ENCODE measurements around the gene CXCL16.
A peak's percentile ranks its signal among the peaks of the same experiment; 100 is the strongest.

Gene CXCL16

GRCh38 chr17:4712526-4712925 lies 27.2 kb downstream of the CXCL16 start:
- Histone ChIP-seq H3K4ac (ENCODE audit: low read depth, low read length) (no peak overlapping the region), H3K4me2 (ENCODE audit: low read length) (no peak overlapping the region), H3K18ac (ENCODE audit: low read length) (no peak overlapping the region), H3K36me3 (ENCODE audit: control insufficient read depth in 1 of 2, insufficient read depth in 2 of 2, low read length in 2 of 2) (no peaks in the 10 kb centered on the region), H3K14ac (ENCODE audit: low read length) (no peak overlapping the region), H3K9me3 (ENCODE audit: insufficient read depth, low read depth, low read length) (peaks cover 2% of the 10 kb centered on the region), H3K27me3 (ENCODE audit: insufficient read depth, low read length) (no peaks in the 10 kb centered on the region), H2BK12ac (ENCODE audit: low read length) (no peak overlapping the region), H3K4me1 (ENCODE audit: control insufficient read depth in 1 of 2, insufficient read depth in 2 of 2, low read length in 2 of 2) (peaks cover 5 to 12% of the 10 kb centered on the region in 2 experiments), H3K9ac (ENCODE audit: low read length) (no peak overlapping the region), H2BK120ac (ENCODE audit: insufficient read depth, low read length, poor library complexity) (no peak overlapping the region), H3K23ac (ENCODE audit: low read length) (no peak overlapping the region), H2AK5ac (ENCODE audit: low read length) (no peak overlapping the region), H3K27ac (ENCODE audit: low read depth, low read length) (no peak overlapping the region), H3K79me1 (ENCODE audit: low read length) (peaks cover 4% of the 10 kb centered on the region), H3K4me3 (ENCODE audit: low read depth, low read length) (no peak overlapping the region), H3K79me2 (ENCODE audit: control insufficient read depth, insufficient read depth, low read length, poor library complexity) (no peaks in the 10 kb centered on the region), H4K91ac (ENCODE audit: low read depth, low read length) (no peak overlapping the region), H2BK5ac (ENCODE audit: low read depth, low read length, poor library complexity) (no peak overlapping the region), H4K8ac (ENCODE audit: low read depth, low read length) (no peak overlapping the region), H4K12ac (ENCODE audit: low read depth, low read length) (no peak overlapping the region), H2AFZ (ENCODE audit: insufficient read depth, low read length, poor library complexity) (no peak overlapping the region)
- no CpG with 5 or more reads among the region's 3 CpGs for WGBS (ENCODE audit: extremely low coverage, insufficient coverage, insufficient read length)
- DNase-seq: no peak

- no peak overlapping the region for H2BK120ac ChIP-seq (ENCODE audit: insufficient read depth, low read length, poor library complexity)
- H3K36me3 ChIP-seq (ENCODE audit: control insufficient read depth in 1 of 2, insufficient read depth in 2 of 2, low read length in 2 of 2): no peaks in the 10 kb centered on the region
- H3K14ac ChIP-seq (ENCODE audit: low read length): no peak overlapping the region
- no peak overlapping the region for H4K91ac ChIP-seq (ENCODE audit: low read depth, low read length)
- H2AFZ ChIP-seq (ENCODE audit: insufficient read depth, low read length, poor library complexity): no peak overlapping the region
- no peak overlapping the region for H3K9ac ChIP-seq (ENCODE audit: low read length)
- no peak overlapping the region for H3K23ac ChIP-seq (ENCODE audit: low read length)
- WGBS (ENCODE audit: extremely low coverage, insufficient coverage, insufficient read length): no CpG with 5 or more reads among the region's 6 CpGs
- H2BK5ac ChIP-seq (ENCODE audit: low read depth, low read length, poor library complexity): no peak overlapping the region
- no peak overlapping the region for H4K8ac ChIP-seq (ENCODE audit: low read depth, low read length)
- no peak overlapping the region for H2AK5ac ChIP-seq (ENCODE audit: low read length)
- H3K4ac ChIP-seq (ENCODE audit: low read depth, low read length): no peak overlapping the region
- no peaks in the 10 kb centered on the region for H3K27me3 ChIP-seq (ENCODE audit: insufficient read depth, low read length)
- H4K12ac ChIP-seq (ENCODE audit: low read depth, low read length): no peak overlapping the region
- H3K9me3 ChIP-seq (ENCODE audit: insufficient read depth, low read depth, low read length): peaks cover 2% of the 10 kb centered on the region
- no peak overlapping the region for H3K4me3 ChIP-seq (ENCODE audit: low read depth, low read length)
- H3K79me1 ChIP-seq (ENCODE audit: low read length): peaks cover 4% of the 10 kb centered on the region
- H2BK12ac ChIP-seq (ENCODE audit: low read length): no peak overlapping the region
- peaks cover 5 to 12% of the 10 kb centered on the region in 2 experiments for H3K4me1 ChIP-seq (ENCODE audit: control insufficient read depth in 1 of 2, insufficient read depth in 2 of 2, low read length in 2 of 2)
- DNase-seq: peak in 1 of 2 donors; percentile 22
- H3K27ac ChIP-seq (ENCODE audit: low read depth, low read length): no peak overlapping the region
- no peaks in the 10 kb centered on the region for H3K79me2 ChIP-seq (ENCODE audit: control insufficient read depth, insufficient read depth, low read length, poor library complexity)
- no peak overlapping the region for H3K4me2 ChIP-seq (ENCODE audit: low read length)
- no peak overlapping the region for H3K18ac ChIP-seq (ENCODE audit: low read length)
Observed at GRCh38 chr17:4711661-4712181, 28.0 kb downstream of the CXCL16 start.

- Histone ChIP-seq H3K36me3 (ENCODE audit: control insufficient read depth in 1 of 2, insufficient read depth in 2 of 2, low read length in 2 of 2) (no peaks in the 10 kb centered on the region), H2BK5ac (ENCODE audit: low read depth, low read length, poor library complexity) (peak overlapping the region; percentile 42), H2BK12ac (ENCODE audit: low read length) (no peak overlapping the region), H3K79me2 (ENCODE audit: control insufficient read depth, insufficient read depth, low read length, poor library complexity) (no peaks in the 10 kb centered on the region), H3K4me2 (ENCODE audit: low read length) (peak overlapping the region; percentile 93), H3K27me3 (ENCODE audit: insufficient read depth, low read length) (no peaks in the 10 kb centered on the region), H3K4me1 (ENCODE audit: control insufficient read depth in 1 of 2, insufficient read depth in 2 of 2, low read length in 2 of 2) (peaks cover 5 to 12% of the 10 kb centered on the region in 2 experiments), H3K9ac (ENCODE audit: low read length) (no peak overlapping the region), H2AFZ (ENCODE audit: insufficient read depth, low read length, poor library complexity) (peak overlapping the region; percentile 56), H3K79me1 (ENCODE audit: low read length) (peaks cover 4% of the 10 kb centered on the region), H3K14ac (ENCODE audit: low read length) (peak overlapping the region; percentile 24), H3K18ac (ENCODE audit: low read length) (no peak overlapping the region), H4K91ac (ENCODE audit: low read depth, low read length) (peak overlapping the region; percentile 45), H4K8ac (ENCODE audit: low read depth, low read length) (peak overlapping the region; percentile 55), H4K12ac (ENCODE audit: low read depth, low read length) (peak overlapping the region; percentile 51), H2AK5ac (ENCODE audit: low read length) (no peak overlapping the region), H3K27ac (ENCODE audit: low read depth, low read length) (peak overlapping the region; percentile 35), H2BK120ac (ENCODE audit: insufficient read depth, low read length, poor library complexity) (peak overlapping the region; percentile 27), H3K4me3 (ENCODE audit: low read depth, low read length) (peak overlapping the region; percentile 69), H3K23ac (ENCODE audit: low read length) (no peak overlapping the region), H3K9me3 (ENCODE audit: insufficient read depth, low read depth, low read length) (peaks cover 2% of the 10 kb centered on the region), H3K4ac (ENCODE audit: low read depth, low read length) (peak overlapping the region; percentile 25)
- no CpG with 5 or more reads among the region's 57 CpGs for WGBS (ENCODE audit: extremely low coverage, insufficient coverage, insufficient read length)
- no peak for DNase-seq
Observed at GRCh38 chr17:4710693-4711634, 28.8 kb downstream of the CXCL16 start.

GRCh38 chr17:4709794-4710692 lies 29.7 kb downstream of the CXCL16 start, which contains the start of gene ARRB2:
ARRB2 (plus strand) TSS chr17:4710632; CDS start chr17:4710722, 90 bp downstream.
- Histone ChIP-seq H4K91ac (ENCODE audit: low read depth, low read length) (peak within 1 kb of the TSS; percentile 45), H4K8ac (ENCODE audit: low read depth, low read length) (peak within 1 kb of the TSS; percentile 55), H3K4me2 (ENCODE audit: low read length) (peak within 1 kb of the TSS; percentile 93), H3K23ac (ENCODE audit: low read length) (peak within 1 kb of the TSS; percentile 11), H2AK5ac (ENCODE audit: low read length) (no peak within 1 kb of the TSS), H2BK5ac (ENCODE audit: low read depth, low read length, poor library complexity) (peak within 1 kb of the TSS; percentile 42), H3K79me2 (ENCODE audit: control insufficient read depth, insufficient read depth, low read length, poor library complexity) (no peaks in the 10 kb centered on the region), H2BK120ac (ENCODE audit: insufficient read depth, low read length, poor library complexity) (peak within 1 kb of the TSS; percentile 27), H3K9ac (ENCODE audit: low read length) (peak within 1 kb of the TSS; percentile 65), H3K36me3 (ENCODE audit: control insufficient read depth in 1 of 2, insufficient read depth in 2 of 2, low read length in 2 of 2) (no peaks in the 10 kb centered on the region), H3K4me3 (ENCODE audit: low read depth, low read length) (peak within 1 kb of the TSS; percentile 76), H2AFZ (ENCODE audit: insufficient read depth, low read length, poor library complexity) (peak within 1 kb of the TSS; percentile 56), H3K14ac (ENCODE audit: low read length) (peak within 1 kb of the TSS; percentile 24), H3K27ac (ENCODE audit: low read depth, low read length) (peak within 1 kb of the TSS; percentile 43), H2BK12ac (ENCODE audit: low read length) (no peak within 1 kb of the TSS), H3K4ac (ENCODE audit: low read depth, low read length) (peak within 1 kb of the TSS; percentile 25), H4K12ac (ENCODE audit: low read depth, low read length) (peak within 1 kb of the TSS; percentile 51), H3K9me3 (ENCODE audit: insufficient read depth, low read depth, low read length) (peaks cover 2% of the 10 kb centered on the region), H3K27me3 (ENCODE audit: insufficient read depth, low read length) (no peaks in the 10 kb centered on the region), H3K79me1 (ENCODE audit: low read length) (peaks cover 4% of the 10 kb centered on the region), H3K18ac (ENCODE audit: low read length) (no peak within 1 kb of the TSS), H3K4me1 (ENCODE audit: control insufficient read depth in 1 of 2, insufficient read depth in 2 of 2, low read length in 2 of 2) (peaks cover 5 to 12% of the 10 kb centered on the region in 2 experiments)
- WGBS (ENCODE audit: extremely low coverage, insufficient coverage, insufficient read length): no CpG with 5 or more reads among the region's 67 CpGs
- peak; percentile 91 to 94 for DNase-seq

Data from trophoblast cell (in vitro differentiated cells and primary cell).